ENCODE measurements around the gene NDC80. TPM values are rescaled to one million over a fixed set of nuclear protein-coding genes. Genes with fewer than 3 reads are reported as not detected.

NDC80 gene
- total and polyA plus RNA-seq, 9 of the 15 experiments (the other 6 are each of a cell fraction or from before 2014, with no cell fraction given), result 65.2 to 97.9 (median 83.3) TPM

GRCh38 chr18:2571200-2572170 is at the start of gene NDC80, which contains the start of gene METTL4 (continued):
- TF ChIP-seq KLF13 (tag; IDR thresholded peaks at IDR 0.05; ENCODE audit: borderline replicate concordance, low read depth), result peak; percentile 67; the same call in 1 of the 2 replicates
- TF ChIP-seq ZNF561 (CRISPR knock-in tag; conservative IDR thresholded peaks at IDR 0.05), result no peak
- peak in 1 of 2 experiments; percentile 42; a peak in 1 of 4 replicates for TF ChIP-seq RCOR1 (IDR thresholded peaks at IDR 0.05; ENCODE audit: borderline replicate concordance in 1 of 2, low read depth in 2 of 2, low read length in 2 of 2)
- TF ChIP-seq PHF8 (IDR thresholded peaks at IDR 0.05; ENCODE audit: borderline replicate concordance, low read length), result peak; percentile 92; the same call in 1 of the 2 replicates
- no peak for TF ChIP-seq NELFE (IDR thresholded peaks at IDR 0.05; ENCODE audit: insufficient read depth, insufficient read length)
- TF ChIP-seq ASH1L (IDR thresholded peaks at IDR 0.05; ENCODE audit: borderline replicate concordance, low read depth, partially characterized antibody), result no peak
- no peak for TF ChIP-seq BCLAF1 (IDR thresholded peaks at IDR 0.05; ENCODE audit: borderline replicate concordance in 1 of 2, control insufficient read depth in 1 of 2, low read depth in 2 of 2, low read length in 1 of 2)
- peak; percentile 78; the same call in 1 of the 2 replicates for TF ChIP-seq THAP12 (CRISPR knock-in tag; IDR thresholded peaks at IDR 0.05)
- TF ChIP-seq EP300 (IDR thresholded peaks at IDR 0.05; ENCODE audit: low read length), result peak; percentile 55
- no peak for TF ChIP-seq DEAF1 (CRISPR knock-in tag; IDR thresholded peaks at IDR 0.05)
- TF ChIP-seq ARNT (IDR thresholded peaks at IDR 0.05), result 0 out of 4 replicates have a peak, but pooled peaks of 1 of the 2 experiments have one; percentile 41
- TF ChIP-seq ATF7 (IDR thresholded peaks at IDR 0.05), result peak; percentile 99
- peak; percentile 87 for TF ChIP-seq LCOR (CRISPR knock-in tag; IDR thresholded peaks at IDR 0.05)
- TF ChIP-seq TRIM28 (IDR thresholded peaks at IDR 0.05), result 0 out of 2 replicates have a peak, but pooled peaks have one; percentile 14
- peak; percentile 31; the same call in 1 of the 2 replicates for TF ChIP-seq FOXP4 (CRISPR knock-in tag; IDR thresholded peaks at IDR 0.05; ENCODE audit: borderline replicate concordance)
- peak; percentile 100 for TF ChIP-seq CXXC5 (CRISPR knock-in tag; IDR thresholded peaks at IDR 0.05)

Measured in K562 (cell line).